Endothelial cell of umbilical vein (primary cell): Measurements from ENCODE around the gene PHKA2. TPM values are rescaled to one million over a fixed set of nuclear protein-coding genes. Genes with fewer than 3 reads are reported as not detected.

Experiments used
- BruUV-seq: library from RNA; stranded (reverse); fragments of 400-500 nt; replicated peaks from 2 replicates; lab custom pipeline; 2021; lab: Mats Ljungman, UMichigan
- CTCF ChIA-PET: fragments of 300-600, 350-600 bp; sonication (Branson Sonifier 250); formaldehyde crosslinking; loops from one replicate; lab custom pipeline; 2021; ENCODE audit warnings: antibody characterized with exemption, inconsistent platforms; lab: Charles Lee
- POLR2A ChIA-PET: fragments of 300-600, 350-600 bp; sonication (Branson Sonifier 250); formaldehyde crosslinking; loops from one replicate; lab custom pipeline; 2021; ENCODE audit warnings: antibody characterized with exemption, inconsistent platforms; lab: Charles Lee
- DNase-seq: peaks from one replicate; pipeline ENCODE4 v3.0.0-alpha.2; 2011; ENCODE audit warnings: low read depth, low spot score
- FAIRE-seq: peaks from 2 replicates; lab custom pipeline; 2011; peaks lifted over from hg19 to GRCh38; lab: Jason Lieb, UNC
- H2AFZ ChIP-seq: 2 replicates; pipeline ENCODE4 v1.6.0; 2012; ENCODE audit warnings: low read depth, low read length, control low read depth, inconsistent platforms
- H3K27ac ChIP-seq: 2 replicates; pipeline ENCODE4 v1.5.1; 2011; ENCODE audit warnings: low read depth, mild to moderate bottlenecking, control low read depth, low read length, moderate library complexity; ENCODE audit not compliant: insufficient read depth
- H3K27me3 ChIP-seq, 2 experiments: 2 replicates each; pipeline versions ENCODE4 v1.6.0 to v1.6.1; 2011; ENCODE audit warnings: low read length in 2 of 2, mixed read lengths in 1 of 2; ENCODE audit not compliant: control insufficient read depth in 2 of 2, insufficient read depth in 2 of 2
- H3K36me3 ChIP-seq, 2 experiments: 2 replicates in 1 of 2; 3 replicates in 1 of 2; pipeline ENCODE4 v1.5.1; 2011; ENCODE audit warnings: low read length in 2 of 2, mild to moderate bottlenecking in 1 of 2, moderate library complexity in 1 of 2; ENCODE audit not compliant: control insufficient read depth in 2 of 2, insufficient read depth in 2 of 2; ENCODE audit errors: extremely low read depth in 1 of 2
- H3K4me1 ChIP-seq: 3 replicates; pipeline ENCODE4 v1.5.1; 2011; ENCODE audit warnings: mild to moderate bottlenecking, low read length; ENCODE audit not compliant: control insufficient read depth, insufficient read depth; ENCODE audit errors: extremely low read depth
- H3K4me2 ChIP-seq: 2 replicates; pipeline ENCODE4 v1.6.1; 2011; ENCODE audit warnings: low read length, control low read depth, mixed read lengths; ENCODE audit not compliant: insufficient read depth
- H3K4me3 ChIP-seq, 3 experiments: fragments of 200-600 bp in 1 of 3; sonication (generic), shearing (Covaris generic) in 1 of 3; replicated peaks in 1 of 3; 2 replicates each; pipeline ENCODE4 v1.5.1; 2011 to 2016; ENCODE audit warnings: control low read depth in 3 of 3, low read length in 3 of 3, mild to moderate bottlenecking in 2 of 3, inconsistent platforms in 1 of 3, low read depth in 1 of 3, moderate library complexity in 1 of 3; ENCODE audit not compliant: insufficient read depth in 1 of 3
- H3K79me2 ChIP-seq: 2 replicates; pipeline ENCODE4 v1.6.0; 2012; ENCODE audit warnings: low read length, inconsistent platforms; ENCODE audit not compliant: control insufficient read depth, insufficient read depth
- H3K9ac ChIP-seq: replicated peaks from 2 replicates; pipeline ENCODE3; 2011; ENCODE audit warnings: low read length, control low read depth; ENCODE audit not compliant: insufficient read depth; ENCODE audit errors: extremely low read depth
- H3K9me1 ChIP-seq: replicated peaks from 3 replicates; pipeline ENCODE4 v1.6.0; 2011; ENCODE audit warnings: mild to moderate bottlenecking, low read length; ENCODE audit not compliant: control insufficient read depth, insufficient read depth; ENCODE audit errors: extremely low read depth
- H3K9me3 ChIP-seq: replicated peaks from 2 replicates; pipeline ENCODE4 v1.5.1; 2012; ENCODE audit warnings: low read length, inconsistent platforms; ENCODE audit not compliant: control insufficient read depth, insufficient read depth
- H4K20me1 ChIP-seq: replicated peaks from 2 replicates; pipeline ENCODE3; 2011; ENCODE audit warnings: mild to moderate bottlenecking, low read length; ENCODE audit not compliant: control insufficient read depth, insufficient read depth; ENCODE audit errors: extremely low read depth
- EZH2 ChIP-seq: IDR thresholded peaks from 2 replicates; pipeline ENCODE4 v1.6.1; 2012; ENCODE audit warnings: borderline replicate concordance, low read depth, mild to moderate bottlenecking, moderate library complexity, low read length, inconsistent platforms; ENCODE audit not compliant: severe bottlenecking
- FOS ChIP-seq: IDR thresholded peaks from 2 replicates; pipeline ENCODE4 v1.6.1; 2011; ENCODE audit warnings: mild to moderate bottlenecking, low read length, moderate library complexity, borderline replicate concordance; ENCODE audit not compliant: insufficient read depth
- GATA2 ChIP-seq: IDR thresholded peaks from 2 replicates; pipeline ENCODE4 v1.7.0; 2011; ENCODE audit warnings: low read depth, mild to moderate bottlenecking, moderate library complexity, mixed read lengths, low read length; ENCODE audit not compliant: insufficient read length, insufficient read depth
- JUN ChIP-seq: IDR thresholded peaks from 2 replicates; pipeline ENCODE4 v1.6.1; 2011; ENCODE audit warnings: borderline replicate concordance, low read depth; ENCODE audit not compliant: insufficient read length, insufficient read depth
- MYC ChIP-seq: IDR thresholded peaks from one replicate; pipeline ENCODE4 v1.6.1; 2011; ENCODE audit warnings: mild to moderate bottlenecking, low read depth, low read length
- POLR2A ChIP-seq: IDR thresholded peaks from 2 replicates; pipeline ENCODE4 v1.6.1; 2012; ENCODE audit warnings: low read depth, mild to moderate bottlenecking, control low read depth, low read length
- POLR2AphosphoS5 ChIP-seq: IDR thresholded peaks from 2 replicates; pipeline ENCODE4 v1.6.1; 2012; ENCODE audit warnings: low read depth, mild to moderate bottlenecking, control low read depth, low read length, moderate library complexity; ENCODE audit not compliant: insufficient read depth
- dilution Hi-C: fragments of 300-500 bp; cut with MboI; formaldehyde crosslinking; loops from one replicate; pipeline ENCODE4 v1.15.0; 2019; ENCODE audit warnings: low sequenced_read_pairs; ENCODE audit not compliant: extremely low pct_ligation_motif_present
- intact Hi-C: fragments of 100-400 bp; cut with micrococcal nuclease; formaldehyde crosslinking; loops from one replicate; pipeline ENCODE4 v1.10.0; 2022
- polyA plus RNA-seq, 4 experiments: library from polyadenylated mRNA; depleted of rRNA in 3 of 4; stranded (reverse) in 3 of 4; unstranded in 1 of 4; fragments of >200 nt; gene quantifications; 2 replicates each; pipeline versions ENCODE4 v1.2.1 to v1.2.3, GENCODE V29; 2011 to 2012; ENCODE audit warnings: missing spikeins in 1 of 4
- total RNA-seq: library from RNA; stranded (reverse); gene quantifications from 2 replicates; pipeline ENCODE4 v1.2.3, GENCODE V29; 2021
- TF ChIP-seq, protein P1 (sequence below): IDR thresholded peaks from 2 replicates; pipeline ENCODE4 v1.6.1; 2011; ENCODE audit not compliant: insufficient read depth, insufficient read length
- TF ChIP-seq, protein P2 (sequence below), 2 donors: IDR thresholded peaks; 1 replicate in 1 of 2; 2 replicates in 1 of 2; pipeline ENCODE4 v1.5.1; 2011; ENCODE audit warnings: low read length in 2 of 2, mild to moderate bottlenecking in 2 of 2, moderate library complexity in 2 of 2, control low read depth in 1 of 2, inconsistent platforms in 1 of 2, low read depth in 1 of 2; ENCODE audit not compliant: insufficient read depth in 1 of 2; ENCODE audit errors: extremely low read depth in 1 of 2

Gene PHKA2
- total and polyA plus RNA-seq, 2 donors (not counting 3 experiments of a cell fraction or from before 2014, with no cell fraction given) = 16.7 to 17.1 TPM

DNA sequence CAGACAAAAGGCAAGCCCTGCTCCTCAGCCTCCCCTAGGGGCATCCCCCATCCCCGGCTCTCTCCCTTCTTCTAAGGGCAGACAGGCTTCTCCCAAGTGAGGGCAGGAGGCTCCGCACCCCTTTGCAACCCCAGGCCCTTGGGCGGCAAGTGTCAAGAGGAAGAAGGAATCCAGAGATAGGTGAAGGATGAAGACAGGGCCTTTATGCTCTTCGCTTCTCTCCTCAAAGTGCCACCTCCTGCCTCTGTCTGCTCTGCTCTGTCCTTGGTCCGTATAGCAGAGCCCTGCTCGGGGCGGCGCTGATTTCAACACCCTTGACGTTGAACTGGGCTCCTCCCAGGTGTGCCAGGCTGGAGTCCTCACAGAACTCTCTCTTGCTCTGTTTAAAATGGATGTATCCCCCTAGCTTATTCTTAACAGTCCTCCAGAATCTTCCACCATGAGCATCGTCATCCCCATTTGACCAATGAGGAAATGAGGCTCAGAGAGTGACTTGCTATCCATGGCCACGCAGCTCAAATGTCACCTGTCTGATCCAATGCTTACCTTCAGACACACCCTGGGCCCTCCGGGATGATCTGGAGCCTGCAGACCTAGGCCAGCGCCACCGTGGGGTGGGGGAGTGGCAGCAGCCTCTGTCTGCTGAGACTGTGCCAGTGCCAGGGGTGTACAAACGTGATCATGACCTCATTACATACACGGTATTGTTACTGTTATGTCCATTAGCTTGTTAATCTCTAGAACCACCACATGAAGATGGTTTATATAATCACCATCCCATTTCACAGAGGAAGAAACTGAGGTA, 99.8 kb downstream of the PHKA2 start:
- ChIA-PET CTCF (interaction anchor here (1.2 kb wide), 1 partner anchor 474 kb away, joined by 4 read pairs; no protein-coding TSS in a partner anchor), POLR2A (no interaction called here)
- no peak for TF ChIP-seq MYC
- Histone ChIP-seq H3K4me3 (no peak overlapping the region), H3K79me2 (no peaks in the 10 kb centered on the region), H3K27ac (no peak overlapping the region), H3K4me1 (peaks cover 12% of the 10 kb centered on the region), H4K20me1 (no peaks in the 10 kb centered on the region), H3K9me1 (no peaks in the 10 kb centered on the region), H3K9ac (no peak overlapping the region), H2AFZ (no peak overlapping the region), H3K9me3 (no peaks in the 10 kb centered on the region), H3K36me3 (no peaks in the 10 kb centered on the region), H3K4me2 (no peak overlapping the region), H3K27me3 (no peaks in the 10 kb centered on the region)
- dilution Hi-C loops = no loop called here
- no peak for DNase-seq
- FAIRE-seq = no peak
- BruUV-seq = no TSS peak
- intact Hi-C loops = no loop called here

DNA sequence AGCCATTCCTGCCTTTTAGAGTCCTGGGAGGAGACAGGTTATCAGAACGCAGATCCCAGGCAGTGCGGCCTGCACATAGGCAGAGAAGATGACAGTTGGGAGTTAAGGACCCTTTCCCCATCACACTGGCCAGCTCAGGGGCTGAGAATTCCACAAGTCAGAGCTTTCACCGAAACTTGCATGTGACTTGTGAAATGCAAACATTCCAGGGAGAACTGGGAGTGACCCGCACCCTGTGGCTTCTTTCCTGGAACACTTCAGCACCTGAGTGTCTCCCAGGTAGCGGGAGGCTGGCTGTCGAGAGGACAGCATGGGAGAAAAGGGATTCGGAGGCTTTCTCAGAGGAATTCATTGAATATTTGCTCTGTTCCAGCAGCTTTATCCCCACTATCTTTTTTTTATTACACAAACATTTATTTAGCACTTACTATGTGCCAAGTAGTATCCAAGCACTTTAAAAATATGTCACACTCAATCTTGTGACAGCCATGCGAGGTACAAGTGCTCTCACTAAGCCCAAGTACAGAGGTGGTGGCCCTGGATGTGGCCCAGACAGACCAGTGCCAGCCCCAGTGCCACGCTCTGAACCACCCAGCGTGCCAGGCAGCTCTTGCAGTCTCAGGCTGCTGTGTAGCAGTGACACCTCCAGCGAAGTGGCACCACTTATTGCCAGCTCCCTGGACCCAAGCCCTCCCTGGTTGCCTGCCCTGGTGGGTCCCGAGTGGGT, 100.5 kb downstream of the PHKA2 start:
- Histone ChIP-seq H3K36me3 (no peaks in the 10 kb centered on the region), H3K9me3 (no peaks in the 10 kb centered on the region), H3K27ac (no peak overlapping the region), H3K27me3 (no peaks in the 10 kb centered on the region), H4K20me1 (no peaks in the 10 kb centered on the region), H3K9ac (no peak overlapping the region), H3K4me3 (no peak overlapping the region), H2AFZ (no peak overlapping the region), H3K9me1 (no peaks in the 10 kb centered on the region), H3K79me2 (no peaks in the 10 kb centered on the region), H3K4me1 (peaks cover 12% of the 10 kb centered on the region), H3K4me2 (no peak overlapping the region)
- DNase-seq (no peak), FAIRE-seq (no peak)
- intact Hi-C loops (no loop called here), dilution Hi-C loops (no loop called here)
- TF ChIP-seq EZH2 = no peak
- no peak for TF ChIP-seq MYC
- TF ChIP-seq, protein P1, sequence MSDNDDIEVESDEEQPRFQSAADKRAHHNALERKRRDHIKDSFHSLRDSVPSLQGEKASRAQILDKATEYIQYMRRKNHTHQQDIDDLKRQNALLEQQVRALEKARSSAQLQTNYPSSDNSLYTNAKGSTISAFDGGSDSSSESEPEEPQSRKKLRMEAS = no peak
- TF ChIP-seq POLR2AphosphoS5 = no peak
- no peak for TF ChIP-seq JUN
- TF ChIP-seq, protein P2, sequence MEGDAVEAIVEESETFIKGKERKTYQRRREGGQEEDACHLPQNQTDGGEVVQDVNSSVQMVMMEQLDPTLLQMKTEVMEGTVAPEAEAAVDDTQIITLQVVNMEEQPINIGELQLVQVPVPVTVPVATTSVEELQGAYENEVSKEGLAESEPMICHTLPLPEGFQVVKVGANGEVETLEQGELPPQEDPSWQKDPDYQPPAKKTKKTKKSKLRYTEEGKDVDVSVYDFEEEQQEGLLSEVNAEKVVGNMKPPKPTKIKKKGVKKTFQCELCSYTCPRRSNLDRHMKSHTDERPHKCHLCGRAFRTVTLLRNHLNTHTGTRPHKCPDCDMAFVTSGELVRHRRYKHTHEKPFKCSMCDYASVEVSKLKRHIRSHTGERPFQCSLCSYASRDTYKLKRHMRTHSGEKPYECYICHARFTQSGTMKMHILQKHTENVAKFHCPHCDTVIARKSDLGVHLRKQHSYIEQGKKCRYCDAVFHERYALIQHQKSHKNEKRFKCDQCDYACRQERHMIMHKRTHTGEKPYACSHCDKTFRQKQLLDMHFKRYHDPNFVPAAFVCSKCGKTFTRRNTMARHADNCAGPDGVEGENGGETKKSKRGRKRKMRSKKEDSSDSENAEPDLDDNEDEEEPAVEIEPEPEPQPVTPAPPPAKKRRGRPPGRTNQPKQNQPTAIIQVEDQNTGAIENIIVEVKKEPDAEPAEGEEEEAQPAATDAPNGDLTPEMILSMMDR (IDR thresholded peaks at IDR 0.05; ENCODE audit: extremely low read depth in 1 of 2, insufficient read depth in 1 of 2, low read depth in 1 of 2, low read length in 2 of 2) = no peak
- TF ChIP-seq POLR2A = no peak
- no peak for TF ChIP-seq GATA2
- no peak for TF ChIP-seq FOS
- no TSS peak for BruUV-seq
- CTCF ChIA-PET = no interaction called here
- POLR2A ChIA-PET = no interaction called here
